Measurements from ENCODE around the gene TUBG1.

DNA sequence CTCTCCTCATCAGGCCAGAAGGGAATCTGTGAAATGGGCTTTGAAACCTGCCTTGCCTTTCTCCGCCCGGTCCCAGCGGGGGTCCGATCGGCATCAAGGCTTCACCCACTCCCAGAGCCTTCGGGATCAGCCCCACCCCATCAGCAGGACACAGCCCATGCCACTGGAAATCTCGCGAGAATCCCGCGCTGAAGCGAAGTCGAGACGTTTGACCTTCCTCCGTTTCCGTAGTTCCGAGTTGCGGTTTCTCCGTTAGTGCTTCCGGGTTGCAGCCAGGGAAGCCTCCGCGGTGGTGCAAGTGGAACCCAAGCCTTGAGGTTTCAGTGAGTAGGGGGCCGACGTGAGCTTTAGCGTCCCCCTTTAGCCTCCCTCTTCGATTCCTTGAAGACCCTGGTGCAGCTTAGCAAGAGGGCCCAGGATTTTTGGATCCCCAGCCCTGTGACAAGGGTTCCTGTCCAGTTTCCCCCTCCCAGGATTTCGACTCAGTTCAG, 47.5 kb upstream of the TUBG1 start, which contains the start of gene COASY:
- peak in 1 of 4 experiments; percentile 11 for TF ChIP-seq CTCF (IDR thresholded peaks at IDR 0.05)
- TF ChIP-seq POLR2A (IDR thresholded peaks at IDR 0.05) = peak in 1 of 2 donors; percentile 41
